Large intestine (tissue), 12 donors: ENCODE results near the gene CCDC144A. TPM values are rescaled to one million over a fixed set of nuclear protein-coding genes. Genes with fewer than 3 reads are reported as not detected.
A peak's percentile ranks its signal among the peaks of the same experiment; 100 is the strongest.
"Not testable (repeated sequence)": the region's sequence is repeated elsewhere in the genome, so short reads cannot be mapped to it uniquely, and the experiment has no call there.

ENCODE experiments used
- DNase-seq, 2 donors: peaks; one replicate each; pipeline versions ENCODE4 v3.0.0 to v3.0.0-alpha.2; 2013
- H3K27ac ChIP-seq: one replicate; pipeline ENCODE4 v1.5.1; 2013; ENCODE audit warnings: low read length
- H3K27me3 ChIP-seq: 2 replicates; pipeline ENCODE4 v1.6.1; 2013; ENCODE audit warnings: low read length; ENCODE audit not compliant: control insufficient read depth, insufficient read depth
- H3K36me3 ChIP-seq: 2 replicates; pipeline ENCODE4 v1.6.1; 2013; ENCODE audit warnings: low read length; ENCODE audit not compliant: control insufficient read depth, insufficient read depth
- H3K4me1 ChIP-seq: one replicate; pipeline ENCODE4 v1.6.1; 2013; ENCODE audit warnings: low read length; ENCODE audit not compliant: control insufficient read depth, insufficient read depth
- H3K4me3 ChIP-seq: one replicate; pipeline ENCODE4 v1.5.1; 2013; ENCODE audit warnings: low read length
- H3K9me3 ChIP-seq: one replicate; pipeline ENCODE4 v1.6.1; 2013; ENCODE audit warnings: mild to moderate bottlenecking, low read depth, low read length, moderate library complexity; ENCODE audit not compliant: control insufficient read depth
- WGBS: methylation state at CpG from one replicate; pipeline ENCODE4 v1.1.5; 2013; ENCODE audit warnings: low lambda C conversion rate; ENCODE audit not compliant: insufficient coverage; 5-methylcytosine and 5-hydroxymethylcytosine counted together
- long read RNA-seq, 11 donors: transcript quantifications; one replicate each; lab custom pipeline, GENCODE V29; 2026
- polyA plus RNA-seq: library from polyadenylated mRNA; unstranded; fragments of 120-200 nt; gene quantifications from one replicate; pipeline ENCODE4 v1.2.1, GENCODE V29; 2013

CCDC144A gene, protein sequence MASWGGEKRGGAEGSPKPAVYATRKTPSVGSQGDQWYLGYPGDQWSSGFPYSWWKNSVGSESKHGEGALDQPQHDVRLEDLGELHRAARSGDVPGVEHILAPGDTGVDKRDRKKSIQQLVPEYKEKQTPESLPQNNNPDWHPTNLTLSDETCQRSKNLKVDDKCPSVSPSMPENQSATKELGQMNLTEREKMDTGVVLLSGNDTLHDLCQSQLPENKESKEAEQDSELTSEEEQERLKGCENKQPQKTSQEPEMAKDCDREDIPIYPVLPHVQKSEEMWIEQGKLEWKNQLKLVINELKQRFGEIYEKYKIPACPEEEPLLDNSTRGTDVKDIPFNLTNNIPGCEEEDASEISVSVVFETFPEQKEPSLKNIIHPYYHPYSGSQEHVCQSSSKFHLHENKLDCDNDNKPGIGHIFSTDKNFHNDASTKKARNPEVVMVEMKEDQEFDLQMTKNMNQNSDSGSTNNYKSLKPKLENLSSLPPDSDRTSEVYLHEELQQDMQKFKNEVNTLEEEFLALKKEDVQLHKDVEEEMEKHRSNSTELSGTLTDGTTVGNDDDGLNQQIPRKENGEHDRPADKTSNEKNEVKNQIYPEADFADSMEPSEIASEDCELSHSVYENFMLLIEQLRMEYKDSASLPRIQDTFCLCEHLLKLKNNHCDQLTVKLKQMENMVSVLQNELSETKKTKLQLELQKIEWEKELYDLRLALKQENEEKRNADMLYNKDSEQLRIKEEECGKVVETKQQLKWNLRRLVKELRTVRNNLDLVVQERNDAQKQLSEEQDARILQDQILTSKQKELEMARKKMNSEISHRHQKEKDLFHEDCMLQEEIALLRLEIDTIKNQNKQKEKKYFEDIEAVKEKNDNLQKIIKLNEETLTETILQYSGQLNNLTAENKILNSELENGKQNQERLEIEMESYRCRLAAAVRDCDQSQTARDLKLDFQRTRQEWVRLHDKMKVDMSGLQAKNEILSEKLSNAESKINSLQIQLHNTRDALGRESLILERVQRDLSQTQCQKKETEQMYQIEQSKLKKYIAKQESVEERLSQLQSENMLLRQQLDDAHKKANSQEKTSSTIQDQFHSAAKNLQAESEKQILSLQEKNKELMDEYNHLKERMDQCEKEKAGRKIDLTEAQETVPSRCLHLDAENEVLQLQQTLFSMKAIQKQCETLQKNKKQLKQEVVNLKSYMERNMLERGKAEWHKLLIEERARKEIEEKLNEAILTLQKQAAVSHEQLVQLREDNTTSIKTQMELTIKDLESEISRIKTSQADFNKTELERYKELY (N-terminal part only)
- polyA plus RNA-seq = 0.34 TPM
- long read RNA-seq, donor 1 = 0 reads
- long read RNA-seq, donor 2 = 0 reads
- long read RNA-seq, donor 3 = 0 reads
- long read RNA-seq, donor 4 = 0 reads
- long read RNA-seq, donor 5 = 0 reads
- long read RNA-seq, donor 6 = 0 reads
- long read RNA-seq, donor 7 = 0 reads
- long read RNA-seq, donor 8 = 0 reads
- long read RNA-seq, donor 9 = 0 reads
- long read RNA-seq, donor 10 = 0 reads
- long read RNA-seq, donor 11 = 0 reads

DNA sequence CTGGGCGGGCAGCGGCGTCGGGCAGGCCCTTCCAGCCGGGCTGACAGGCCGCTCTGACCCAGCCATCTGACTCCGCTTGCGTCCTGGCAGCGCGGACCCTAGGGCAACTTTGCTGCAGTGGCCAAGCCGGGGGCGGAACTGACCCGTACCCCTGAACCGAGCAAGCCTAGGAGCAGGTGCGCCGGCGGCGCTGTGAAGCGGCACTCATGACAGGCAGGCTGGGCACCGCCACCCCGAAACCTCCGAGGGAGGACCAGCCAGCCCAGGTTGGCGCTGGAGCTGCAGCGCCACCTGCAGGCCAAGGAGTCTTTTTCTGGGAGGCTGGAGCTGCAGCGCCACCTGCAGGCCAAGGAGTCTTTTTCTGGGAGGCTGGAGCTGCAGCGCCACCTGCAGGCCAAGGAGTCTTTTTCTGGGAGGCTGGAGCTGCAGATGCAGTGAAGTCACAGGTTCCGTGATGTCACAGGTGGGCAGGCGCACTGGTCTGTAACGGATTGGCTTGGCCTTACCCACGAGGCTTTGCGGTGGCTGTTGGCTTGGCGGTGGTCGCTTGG lies at the start of gene CCDC144A:
Gene CCDC144A, plus strand, starts transcription at position 511 of the 551 bp plus-strand sequence. CDS start 160 bp downstream, outside the sequence.
- no CpG with 5 or more reads among the region's 33 CpGs for WGBS
- H3K27me3 ChIP-seq, H3K27ac ChIP-seq, H3K4me1 ChIP-seq, H3K36me3 ChIP-seq, H3K9me3 ChIP-seq, H3K4me3 ChIP-seq: not testable (repeated sequence)
- DNase-seq = peak in 1 of 2 donors; percentile 19

DNA sequence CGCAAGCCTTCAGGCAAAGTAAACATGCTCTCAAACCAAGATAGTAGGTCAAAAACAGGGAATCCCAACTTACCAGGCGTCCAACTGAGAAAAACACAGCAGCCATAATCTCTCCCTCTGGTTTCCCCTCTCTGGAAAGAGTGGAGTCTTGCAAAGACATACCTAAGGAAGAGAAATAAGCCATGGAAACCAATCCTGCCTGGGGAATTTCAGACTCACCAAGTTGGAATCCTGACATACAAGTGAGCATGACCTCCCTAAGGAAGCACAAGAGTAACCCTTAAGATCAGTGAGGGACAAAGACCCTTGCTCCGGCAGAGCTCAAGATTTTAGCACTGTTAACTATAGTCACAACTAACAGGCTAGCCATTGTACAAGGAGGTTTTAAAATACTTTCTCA lies 40.5 kb upstream of the CCDC144A start:
- no peak overlapping the region for H3K27ac ChIP-seq

DNA sequence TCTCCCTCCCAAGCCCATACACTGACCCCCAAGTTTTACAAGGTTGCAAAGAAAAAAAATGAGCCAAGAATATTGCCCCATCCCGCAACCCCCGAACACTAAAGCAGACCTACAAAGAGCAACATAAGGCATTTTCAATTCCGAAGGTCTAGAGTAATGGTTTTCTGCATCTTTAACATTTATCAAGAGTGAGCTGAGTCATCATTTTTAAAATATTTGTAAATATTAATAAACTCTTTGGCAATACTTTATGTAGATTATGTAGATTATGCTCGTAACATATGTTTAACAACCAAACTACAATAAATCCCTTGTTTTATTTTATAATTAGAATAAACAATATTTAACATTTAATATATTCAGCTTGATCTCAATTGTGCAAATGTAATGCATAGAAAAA lies 37.8 kb upstream of the CCDC144A start:
- H3K27ac ChIP-seq = no peak overlapping the region
- no peaks in the 10 kb centered on the region for H3K4me1 ChIP-seq
- H3K9me3 ChIP-seq = no peaks in the 10 kb centered on the region
- DNase-seq = no peak
- no peaks in the 10 kb centered on the region for H3K27me3 ChIP-seq
- no peak overlapping the region for H3K4me3 ChIP-seq
- H3K36me3 ChIP-seq = peaks cover 3% of the 10 kb centered on the region
- 84% methylated on average over 2 of the region's 4 CpGs for WGBS

More for the DNA sequence above, 40.5 kb upstream of the CCDC144A start:
- Histone ChIP-seq H3K27me3 (no peaks in the 10 kb centered on the region), H3K9me3 (no peaks in the 10 kb centered on the region), H3K4me3 (no peak overlapping the region), H3K36me3 (peaks cover 5% of the 10 kb centered on the region), H3K4me1 (no peaks in the 10 kb centered on the region)
- no peak for DNase-seq
- 90% methylated on average over 2 of the region's 3 CpGs for WGBS

DNA sequence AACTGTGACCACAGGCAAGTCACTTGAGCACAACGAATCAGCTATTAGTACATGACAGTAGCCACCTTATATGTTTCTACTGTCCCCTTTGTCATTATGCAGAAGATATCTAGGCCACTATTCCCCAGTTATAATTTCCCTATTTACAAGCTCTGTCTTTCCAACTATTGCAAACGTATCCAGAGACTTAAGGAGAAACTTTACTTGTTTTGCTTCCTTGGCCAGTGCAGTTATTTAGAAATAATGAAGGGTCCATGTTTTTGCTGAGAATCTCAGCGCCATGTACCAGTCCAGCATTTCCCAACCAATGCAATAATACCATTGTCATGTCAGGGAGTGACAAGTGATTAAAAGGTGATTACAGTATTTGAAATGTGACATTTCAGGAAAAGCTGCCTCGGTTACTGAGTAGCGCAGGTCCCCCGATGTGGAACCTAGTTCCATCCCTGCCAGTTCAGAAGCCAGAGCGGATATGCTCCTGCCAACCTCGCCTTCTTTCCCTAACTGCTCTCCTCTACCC lies 37.1 kb upstream of the CCDC144A start:
- Histone ChIP-seq H3K27ac (peak overlapping the region; percentile 89), H3K4me3 (peak overlapping the region; percentile 84), H3K4me1 (no peaks in the 10 kb centered on the region), H3K27me3 (no peaks in the 10 kb centered on the region), H3K9me3 (no peaks in the 10 kb centered on the region), H3K36me3 (peaks cover 3% of the 10 kb centered on the region)
- peak in 1 of 2 donors; percentile 19 for DNase-seq
- WGBS = no CpG with 5 or more reads among the region's 8 CpGs

DNA sequence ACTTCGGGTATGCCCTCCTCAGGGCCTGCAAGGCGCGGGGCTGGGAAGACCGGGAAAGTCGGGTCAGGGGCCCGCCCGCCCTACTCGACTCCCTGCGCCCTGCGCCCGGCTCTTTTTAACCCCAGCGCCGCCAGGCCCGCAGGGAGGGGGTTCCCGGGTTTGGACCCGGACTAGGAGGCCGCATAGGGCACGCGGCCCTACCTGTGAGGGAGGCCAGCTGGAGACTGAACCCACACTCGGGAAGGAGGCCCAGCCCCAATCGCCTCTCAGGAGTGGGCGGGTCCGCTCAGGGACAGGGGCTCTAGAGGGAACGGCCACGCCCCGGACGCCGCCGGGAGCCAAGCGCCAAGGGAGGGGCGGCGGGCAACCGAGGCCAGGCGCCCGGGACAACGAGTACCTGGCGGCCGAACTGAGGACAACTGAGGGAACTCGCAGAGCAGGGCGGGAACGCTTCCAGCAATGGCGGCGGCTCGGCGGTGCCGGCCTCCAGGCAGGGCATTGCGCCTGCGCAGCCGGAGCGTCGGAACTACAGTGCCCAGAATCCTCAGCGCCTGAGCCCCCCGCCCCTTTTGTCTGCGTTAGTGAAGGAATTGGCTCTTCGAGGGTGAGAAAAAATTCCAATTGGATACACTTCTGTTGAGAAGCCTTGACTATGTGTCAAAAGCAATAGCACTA lies 36.5 kb upstream of the CCDC144A start, which contains the start of gene ZNF624:
Gene ZNF624, minus strand, starts transcription at position 484 of the 675 bp plus-strand sequence.
- Histone ChIP-seq H3K27me3 (no peaks in the 10 kb centered on the region), H3K27ac (peak within 1 kb of the TSS; percentile 89), H3K4me3 (peak within 1 kb of the TSS; percentile 84), H3K9me3 (no peaks in the 10 kb centered on the region), H3K4me1 (no peaks in the 10 kb centered on the region), H3K36me3 (peaks cover 3% of the 10 kb centered on the region)
- peak; percentile 95 to 98 for DNase-seq
- no CpG with 5 or more reads among the region's 55 CpGs for WGBS

DNA sequence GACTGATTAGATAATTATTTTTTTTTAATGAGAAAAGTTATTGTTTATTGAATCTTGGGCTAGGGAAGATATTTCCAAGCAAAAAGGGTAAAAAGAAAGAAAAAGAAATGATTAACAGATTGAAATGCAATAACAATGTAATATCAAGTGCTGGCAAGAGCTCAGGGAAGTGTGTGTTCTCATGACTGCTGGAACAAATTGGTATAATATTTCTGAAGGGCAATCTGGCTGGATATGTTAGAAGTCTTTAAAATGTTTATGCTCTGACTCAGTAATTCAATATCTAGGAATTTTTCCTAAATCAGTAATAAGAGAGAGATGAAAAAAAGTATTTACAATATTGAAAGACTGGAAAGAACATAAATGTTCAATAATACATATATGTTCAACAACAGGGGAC lies 28.8 kb upstream of the CCDC144A start:
- H3K4me1 ChIP-seq = no peaks in the 10 kb centered on the region
- peaks cover 19% of the 10 kb centered on the region for H3K27me3 ChIP-seq
- no peak for DNase-seq
- H3K27ac ChIP-seq = no peak overlapping the region
- no peaks in the 10 kb centered on the region for H3K9me3 ChIP-seq
- no peaks in the 10 kb centered on the region for H3K36me3 ChIP-seq
- H3K4me3 ChIP-seq = no peak overlapping the region

DNA sequence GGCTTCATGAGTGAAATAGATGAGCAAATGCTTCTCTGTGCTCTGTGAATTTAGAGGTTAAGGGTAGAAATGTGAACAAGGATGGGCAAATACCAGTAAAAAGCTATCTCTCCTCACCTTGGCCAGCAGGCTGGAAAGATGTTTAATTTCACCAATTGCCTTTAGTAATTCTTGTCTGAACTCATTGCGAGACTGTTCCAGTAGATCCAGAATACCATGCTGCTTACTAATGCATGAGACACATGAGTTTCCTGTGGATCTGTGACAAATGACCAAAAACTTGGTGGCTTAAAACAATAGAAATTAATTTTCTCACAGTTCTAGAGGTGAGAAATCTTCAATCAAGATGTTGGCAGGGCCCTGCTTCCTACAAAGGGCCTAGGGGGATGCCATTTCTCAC lies 27.1 kb upstream of the CCDC144A start:
- Histone ChIP-seq H3K27ac (no peak overlapping the region), H3K4me1 (peaks cover 3% of the 10 kb centered on the region), H3K4me3 (no peak overlapping the region), H3K9me3 (no peaks in the 10 kb centered on the region), H3K27me3 (peaks cover 30% of the 10 kb centered on the region), H3K36me3 (no peaks in the 10 kb centered on the region)
- WGBS = 80% methylated on average over 1 of the region's 1 CpG
- no peak for DNase-seq

DNA sequence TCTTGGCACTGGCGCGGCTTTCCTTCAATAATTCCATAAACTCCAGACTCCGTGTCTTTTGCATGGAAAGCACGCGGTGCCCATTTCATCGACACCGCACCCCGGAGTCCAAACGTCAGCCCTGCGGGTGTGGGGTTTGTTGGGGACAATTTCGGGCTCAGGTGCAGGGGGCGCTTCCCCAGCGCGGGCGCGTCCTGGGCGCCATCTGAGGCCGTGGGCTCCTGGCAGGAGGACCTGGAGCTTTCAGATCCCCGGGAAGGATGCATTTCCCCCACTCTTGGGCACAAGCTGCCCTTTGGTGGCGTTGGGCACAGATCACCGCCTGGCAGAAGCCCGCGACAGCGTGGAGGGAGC lies 23.5 kb upstream of the CCDC144A start:
- H3K4me1 ChIP-seq, H3K27ac ChIP-seq, H3K36me3 ChIP-seq, DNase-seq, H3K9me3 ChIP-seq, H3K4me3 ChIP-seq: not testable (repeated sequence)
- no CpG with 5 or more reads among the region's 24 CpGs for WGBS
- peaks cover 38% of the 10 kb centered on the region for H3K27me3 ChIP-seq

DNA sequence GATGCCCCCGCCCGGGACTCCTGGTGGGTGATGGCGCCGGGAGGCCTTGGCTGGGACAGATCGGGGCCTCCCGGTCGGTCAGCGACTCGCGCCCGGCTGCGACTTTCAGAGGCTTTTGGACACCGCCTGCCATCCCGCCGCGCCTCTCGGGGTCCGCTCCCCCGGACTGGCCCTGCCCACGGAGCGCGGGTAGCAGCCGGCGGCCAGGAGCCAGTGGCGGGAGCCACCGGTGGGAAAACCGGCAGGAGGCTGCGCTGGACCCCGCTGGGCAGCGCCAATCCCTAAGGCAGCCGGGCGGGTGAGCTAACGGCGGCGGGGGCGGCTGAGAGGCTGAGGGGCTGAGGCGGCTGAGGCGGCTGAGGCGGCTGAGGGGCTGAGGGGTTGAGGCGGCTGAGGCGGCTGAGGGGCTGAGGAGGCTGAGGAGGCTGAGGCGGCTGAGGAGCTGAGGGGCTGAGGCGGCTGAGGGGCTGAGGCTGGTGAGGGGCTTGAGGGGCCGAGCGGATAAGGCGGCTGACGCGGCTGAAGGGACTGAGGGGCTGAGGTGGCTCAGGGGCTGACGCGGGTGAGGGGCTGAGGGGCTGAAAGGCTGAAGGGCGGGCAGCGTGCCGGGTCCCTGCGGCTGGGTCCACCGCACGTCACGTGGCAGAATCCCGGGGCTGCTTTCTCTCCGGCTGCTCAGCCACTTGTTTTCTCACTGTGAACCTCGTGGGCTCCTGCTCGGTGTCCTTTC lies 23.0 kb upstream of the CCDC144A start:
- Histone ChIP-seq H3K27me3 (peaks cover 37% of the 10 kb centered on the region), H3K4me3 (peak overlapping the region; percentile 13)
- not testable (repeated sequence) for H3K36me3 ChIP-seq, H3K4me1 ChIP-seq, H3K27ac ChIP-seq, H3K9me3 ChIP-seq
- WGBS = no CpG with 5 or more reads among the region's 61 CpGs
- peak in 1 of 2 donors; percentile 20 for DNase-seq
